22Rv1 (cell line): ENCODE measurements around the gene PLA2G2E.

Source experiments
- H3K27ac ChIP-seq: fragments of 450-650 bp; 2 replicates; pipeline ENCODE4 v1.5.1; 2017
- ZFX ChIP-seq: fragments of 450-650 bp; IDR thresholded peaks from 2 replicates; pipeline ENCODE4 v1.6.1; 2017; ENCODE audit warnings: antibody characterized with exemption, borderline replicate concordance
- TF ChIP-seq, protein P1 (sequence below): fragments of 450-650 bp; IDR thresholded peaks from 2 replicates; pipeline ENCODE4 v1.5.1; 2017; ENCODE audit warnings: mild to moderate bottlenecking

PLA2G2E gene

GRCh38 chr1:19957779-19958178 lies 34.4 kb upstream of the PLA2G2E start:
- TF ChIP-seq, protein P1, sequence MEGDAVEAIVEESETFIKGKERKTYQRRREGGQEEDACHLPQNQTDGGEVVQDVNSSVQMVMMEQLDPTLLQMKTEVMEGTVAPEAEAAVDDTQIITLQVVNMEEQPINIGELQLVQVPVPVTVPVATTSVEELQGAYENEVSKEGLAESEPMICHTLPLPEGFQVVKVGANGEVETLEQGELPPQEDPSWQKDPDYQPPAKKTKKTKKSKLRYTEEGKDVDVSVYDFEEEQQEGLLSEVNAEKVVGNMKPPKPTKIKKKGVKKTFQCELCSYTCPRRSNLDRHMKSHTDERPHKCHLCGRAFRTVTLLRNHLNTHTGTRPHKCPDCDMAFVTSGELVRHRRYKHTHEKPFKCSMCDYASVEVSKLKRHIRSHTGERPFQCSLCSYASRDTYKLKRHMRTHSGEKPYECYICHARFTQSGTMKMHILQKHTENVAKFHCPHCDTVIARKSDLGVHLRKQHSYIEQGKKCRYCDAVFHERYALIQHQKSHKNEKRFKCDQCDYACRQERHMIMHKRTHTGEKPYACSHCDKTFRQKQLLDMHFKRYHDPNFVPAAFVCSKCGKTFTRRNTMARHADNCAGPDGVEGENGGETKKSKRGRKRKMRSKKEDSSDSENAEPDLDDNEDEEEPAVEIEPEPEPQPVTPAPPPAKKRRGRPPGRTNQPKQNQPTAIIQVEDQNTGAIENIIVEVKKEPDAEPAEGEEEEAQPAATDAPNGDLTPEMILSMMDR: no peak
- TF ChIP-seq ZFX: no peak
- no peak overlapping the region for H3K27ac ChIP-seq

DNA sequence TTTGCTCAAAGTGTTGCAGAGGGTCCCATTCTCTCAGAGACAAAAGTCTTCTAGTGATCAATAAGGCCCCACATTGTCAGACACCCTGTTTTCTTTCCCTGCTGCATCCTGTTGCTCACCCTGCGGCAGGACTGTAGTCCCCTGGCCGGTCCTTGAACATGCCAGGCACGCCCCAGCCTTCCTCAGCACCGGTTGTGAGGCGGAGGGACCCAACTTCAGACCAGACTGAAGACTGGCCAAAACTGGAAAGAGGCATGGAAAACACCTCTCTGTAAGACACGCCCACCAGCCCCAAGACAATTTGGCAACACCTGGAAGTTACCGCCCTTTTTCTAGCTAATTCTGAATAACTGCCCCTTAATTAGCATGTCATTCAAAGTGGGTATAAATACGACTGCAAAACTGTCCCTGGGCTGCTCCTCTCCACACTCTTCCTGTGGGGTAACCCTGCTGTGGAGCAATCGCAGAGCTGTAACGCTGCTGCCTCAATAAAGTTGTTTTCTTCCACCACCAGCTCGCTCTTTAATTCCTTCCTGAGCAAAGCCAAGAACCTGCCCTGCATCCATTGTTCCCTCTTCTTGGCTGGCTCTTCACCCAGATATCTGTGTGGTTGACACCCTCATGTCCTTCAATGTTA lies 32.2 kb upstream of the PLA2G2E start:
- H3K27ac ChIP-seq: no peak overlapping the region
- TF ChIP-seq, protein P1: no peak
- TF ChIP-seq ZFX: no peak

- no peak for TF ChIP-seq ZFX
- TF ChIP-seq, protein P1: no peak
- H3K27ac ChIP-seq: no peak overlapping the region
Measured at GRCh38 chr1:19954059-19954458, 30.6 kb upstream of the PLA2G2E start.

GRCh38 chr1:19949016-19949415 lies 25.6 kb upstream of the PLA2G2E start:
- no peak for TF ChIP-seq ZFX
- TF ChIP-seq, protein P1: no peak
- no peak overlapping the region for H3K27ac ChIP-seq

DNA sequence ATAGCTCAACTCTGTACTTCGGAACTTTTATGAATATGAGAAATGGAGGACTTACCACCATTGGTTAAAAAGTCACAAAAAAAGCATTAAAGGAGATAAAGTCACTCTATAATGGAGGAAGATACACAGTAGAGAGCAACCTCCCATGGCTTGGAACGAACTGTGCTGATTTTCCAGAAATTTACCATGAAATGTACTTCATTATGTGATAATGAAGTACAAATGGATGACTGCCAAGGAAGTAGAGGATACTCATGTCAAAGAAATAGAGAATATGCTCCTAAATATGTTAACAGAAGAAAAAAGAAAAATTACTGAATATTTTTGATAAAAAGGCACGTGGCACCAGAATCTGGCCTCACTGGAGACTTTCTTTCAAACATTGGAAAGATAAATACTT lies 23.6 kb upstream of the PLA2G2E start:
- TF ChIP-seq, protein P1: no peak
- TF ChIP-seq ZFX: no peak
- H3K27ac ChIP-seq: no peak overlapping the region

DNA sequence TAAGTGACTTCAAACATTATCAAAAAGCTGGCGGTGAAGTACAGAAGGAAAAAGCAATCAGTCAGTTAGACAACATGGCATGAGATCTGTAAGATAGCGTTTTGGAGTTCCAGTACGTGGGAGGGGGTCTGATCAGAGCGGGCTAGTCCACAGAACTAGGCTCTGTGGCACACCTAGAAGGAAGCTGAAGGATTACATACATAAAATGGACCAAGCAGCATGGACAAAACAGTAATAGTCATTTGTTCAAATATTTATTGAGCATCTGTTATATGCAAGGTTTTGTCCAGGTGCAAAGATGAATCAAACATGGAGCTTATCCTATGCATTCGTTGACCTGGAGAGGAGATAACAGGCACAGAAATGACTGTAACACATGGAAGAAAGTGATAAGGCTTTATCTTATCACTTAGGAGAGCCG lies 22.9 kb upstream of the PLA2G2E start:
- no peak overlapping the region for H3K27ac ChIP-seq
- no peak for TF ChIP-seq ZFX
- TF ChIP-seq, protein P1: no peak

DNA sequence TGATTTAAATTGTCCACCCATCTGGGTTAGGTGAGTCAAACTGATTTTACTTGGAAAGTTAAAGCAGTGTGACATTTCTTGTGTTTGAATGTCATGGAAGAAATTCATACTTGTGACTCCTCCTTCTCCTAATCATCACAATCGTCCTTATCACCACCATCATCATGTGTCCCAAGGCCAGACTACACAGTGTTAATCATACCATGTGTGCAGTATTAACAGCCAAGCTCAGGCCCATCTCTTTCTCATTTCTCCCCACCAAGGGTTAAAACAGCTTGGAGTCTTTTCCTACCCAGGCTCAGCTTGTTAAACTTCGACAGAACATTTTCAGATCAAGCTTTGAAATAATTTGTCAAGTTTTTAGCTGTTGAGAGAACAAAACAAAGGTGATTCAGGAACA lies 22.5 kb upstream of the PLA2G2E start:
- no peak overlapping the region for H3K27ac ChIP-seq
- TF ChIP-seq ZFX: no peak
- TF ChIP-seq, protein P1: no peak
